GM12878 (cell line): ENCODE measurements around the gene KRT4. TPM values are rescaled to one million over a fixed set of nuclear protein-coding genes. Genes with fewer than 3 reads are reported as not detected.

ENCODE experiments used
- ATAC-seq: fragments of 200-7000 bp; cut with Tn5 transposase; 3 replicates; pipeline ENCODE4 v1.9.1; 2020; ENCODE audit warnings: mild to moderate bottlenecking, moderate library complexity
- BruUV-seq: library from RNA; stranded (reverse); fragments of 400-500 nt; replicated peaks from 2 replicates; lab custom pipeline; 2021; lab: Mats Ljungman, UMichigan
- CTCF ChIA-PET: fragments of 300-600 bp; sonication (Branson Sonifier 250); formaldehyde crosslinking; extraction: SDS; loops from one replicate; lab custom pipeline; 2021; ENCODE audit warnings: inconsistent platforms; lab: Yijun Ruan, JAX
- POLR2A ChIA-PET: fragments of 350-600 bp; formaldehyde crosslinking; extraction: SDS; loops from one replicate; lab custom pipeline; 2021; ENCODE audit warnings: inconsistent platforms; lab: Charles Lee
- RAD21 ChIA-PET: fragments of 300-600 bp; sonication (Branson Sonifier 250); formaldehyde crosslinking; loops from one replicate; lab custom pipeline; 2023; ENCODE audit warnings: antibody characterized with exemption; ENCODE audit not compliant: unreplicated experiment; lab: Charles Lee
- SMC1A ChIA-PET: fragments of 300-600 bp; sonication (Branson Sonifier 250); formaldehyde crosslinking; loops from one replicate; lab custom pipeline; 2023; ENCODE audit not compliant: unreplicated experiment, uncharacterized antibody; lab: Charles Lee
- DNase-seq: peaks from one replicate; pipeline ENCODE4 v3.0.0-alpha.2; 2011; ENCODE audit warnings: low read depth, low spot score
- FAIRE-seq: peaks from 3 replicates; lab custom pipeline; 2011; peaks lifted over from hg19 to GRCh38; lab: Jason Lieb, UNC
- H2AFZ ChIP-seq: 2 replicates; pipeline ENCODE4 v1.6.0; 2011; ENCODE audit warnings: low read depth, low read length, control low read depth; ENCODE audit not compliant: control insufficient read depth
- H3K27ac ChIP-seq: 2 replicates; pipeline ENCODE4 v1.5.1; 2011; ENCODE audit warnings: control low read depth; ENCODE audit not compliant: control insufficient read depth, insufficient read depth
- H3K27me3 ChIP-seq, 2 experiments: replicated peaks in 1 of 2; 2 replicates each; pipeline versions ENCODE4 v1.6.0 to v1.6.1; 2011; ENCODE audit warnings: low read length in 1 of 2; ENCODE audit not compliant: control insufficient read depth in 2 of 2, insufficient read depth in 2 of 2
- H3K36me3 ChIP-seq, 2 experiments: 2 replicates each; pipeline ENCODE4 v1.5.1; 2011; ENCODE audit warnings: low read length in 1 of 2; ENCODE audit not compliant: control insufficient read depth in 2 of 2, insufficient read depth in 2 of 2
- H3K4me1 ChIP-seq: 2 replicates; pipeline ENCODE4 v1.6.1; 2011; ENCODE audit warnings: mild to moderate bottlenecking, low read length, moderate library complexity, mixed read lengths; ENCODE audit not compliant: control insufficient read depth, insufficient read depth
- H3K4me2 ChIP-seq: 2 replicates; pipeline ENCODE4 v1.6.0; 2011; ENCODE audit warnings: control low read depth; ENCODE audit not compliant: control insufficient read depth, insufficient read depth
- H3K4me3 ChIP-seq: fragments of 200-600 bp; sonication (generic); 2 replicates; pipeline ENCODE4 v1.5.1; 2016
- H3K79me2 ChIP-seq: 2 replicates; pipeline ENCODE4 v1.6.0; 2011; ENCODE audit warnings: low read length; ENCODE audit not compliant: control insufficient read depth, insufficient read depth
- H3K9ac ChIP-seq: 2 replicates; pipeline ENCODE4 v1.8.0; 2011; ENCODE audit warnings: low read length, control low read depth, mixed read lengths; ENCODE audit not compliant: control insufficient read depth, insufficient read depth
- H3K9me3 ChIP-seq: replicated peaks from 3 replicates; pipeline ENCODE4 v1.5.1; 2011; ENCODE audit warnings: mild to moderate bottlenecking, low read length; ENCODE audit not compliant: control insufficient read depth, insufficient read depth
- H4K20me1 ChIP-seq: 2 replicates; pipeline ENCODE4 v1.6.0; 2011; ENCODE audit not compliant: control insufficient read depth, insufficient read depth
- GATAD2B ChIP-seq: fragments of 450-650 bp; conservative IDR thresholded peaks from 2 replicates; pipeline ENCODE4 v1.6.1; 2017; ENCODE audit warnings: low read depth, mild to moderate bottlenecking, moderate library complexity
- KLF5 ChIP-seq: fragments of 450-650 bp; IDR thresholded peaks from 2 replicates; pipeline ENCODE4 v1.6.1; 2014; ENCODE audit warnings: mild to moderate bottlenecking; ENCODE audit not compliant: partially characterized antibody
- MYB ChIP-seq: fragments of 150-350 bp; IDR thresholded peaks from 2 replicates; pipeline ENCODE4 v1.6.1; 2014; ENCODE audit warnings: mild to moderate bottlenecking, low read depth, low read length, borderline replicate concordance
- NFXL1 ChIP-seq: fragments of 450-650 bp; IDR thresholded peaks from 2 replicates; pipeline ENCODE4 v1.6.1; 2017; ENCODE audit warnings: antibody characterized with exemption, mild to moderate bottlenecking, borderline replicate concordance
- POU2F2 ChIP-seq: IDR thresholded peaks from 3 replicates; pipeline ENCODE4 v1.6.1; 2011; ENCODE audit warnings: low read depth, mild to moderate bottlenecking, low read length, borderline replicate concordance
- SMAD1 ChIP-seq: fragments of 450-650 bp; IDR thresholded peaks from 2 replicates; pipeline ENCODE4 v1.6.1; 2018; ENCODE audit warnings: mild to moderate bottlenecking, low read depth; ENCODE audit not compliant: partially characterized antibody
- ZNF274 ChIP-seq: IDR thresholded peaks from one replicate; pipeline ENCODE4 v1.8.0; 2011; ENCODE audit not compliant: insufficient read length, insufficient read depth
- ZZZ3 ChIP-seq: IDR thresholded peaks from 2 replicates; pipeline ENCODE4 v1.6.1; 2011; ENCODE audit warnings: low read depth; ENCODE audit not compliant: control insufficient read depth, insufficient read length
- WGBS: methylation state at CpG from one replicate; pipeline ENCODE4 v1.1.6; 2016; ENCODE audit warnings: low lambda C conversion rate; ENCODE audit not compliant: insufficient replicate concordance, insufficient coverage; ENCODE audit errors: missing lambda C conversion rate; 5-methylcytosine and 5-hydroxymethylcytosine counted together
- in situ Hi-C: fragments of 300-500 bp; cut with MboI; formaldehyde crosslinking; loops from 9 replicates; pipeline ENCODE4 v1.14.3; 2018; ENCODE audit warnings: mixed read lengths
- intact Hi-C: fragments of 100-400 bp; cut with micrococcal nuclease; formaldehyde crosslinking; loops from one replicate; pipeline ENCODE4 v1.14.2; 2022; ENCODE audit not compliant: unreplicated experiment
- polyA plus RNA-seq, 11 experiments: library from polyadenylated mRNA; depleted of rRNA in 4 of 11; unstranded in 6 of 11; stranded (reverse) in 5 of 11; fragments of >200 nt; fragmentation: Nextera tagmentation in 4 of 11; fragmentation: Illumina TruSeq in 1 of 11; extraction: Ambion mirVana in 4 of 11; extraction: Trizol in 1 of 11; gene quantifications; 1 replicate in 1 of 11; 2 replicates in 10 of 11; pipeline versions ENCODE4 v1.2.1 to v1.2.3, GENCODE V29; 2011 to 2016; ENCODE audit warnings: inconsistent platforms in 2 of 11, missing spikeins in 2 of 11, low read depth in 1 of 11
- total RNA-seq, 4 experiments: library from RNA; depleted of rRNA in 3 of 4; stranded (reverse); fragments of >200 nt in 3 of 4; fragmentation: Illumina TruSeq in 1 of 4; extraction: Trizol in 1 of 4; gene quantifications; 2 replicates each; pipeline versions ENCODE4 v1.2.1 to v1.2.3, GENCODE V29; 2013 to 2021
- TF ChIP-seq, protein P1 (sequence below), 3 experiments: IDR thresholded peaks in 2 of 3; conservative IDR thresholded peaks in 1 of 3; 2 replicates each; pipeline ENCODE4 v1.5.1; 2011; ENCODE audit warnings: low read depth in 3 of 3, low read length in 3 of 3, mild to moderate bottlenecking in 3 of 3, control low read depth in 2 of 3, moderate library complexity in 2 of 3, inconsistent platforms in 1 of 3, mixed read lengths in 1 of 3; ENCODE audit not compliant: control insufficient read depth in 2 of 3, insufficient read depth in 1 of 3; ENCODE audit errors: extremely low read depth in 1 of 3
- TF ChIP-seq, protein P2 (sequence below): fragments of 450-650 bp; IDR thresholded peaks from 2 replicates; pipeline ENCODE4 v1.6.1; 2017; ENCODE audit warnings: low read depth, mild to moderate bottlenecking, moderate library complexity

KRT4 gene
- total and polyA plus RNA-seq, 10 of the 15 experiments (the other 5 are each of a cell fraction or from before 2014, with no cell fraction given): not detected

DNA sequence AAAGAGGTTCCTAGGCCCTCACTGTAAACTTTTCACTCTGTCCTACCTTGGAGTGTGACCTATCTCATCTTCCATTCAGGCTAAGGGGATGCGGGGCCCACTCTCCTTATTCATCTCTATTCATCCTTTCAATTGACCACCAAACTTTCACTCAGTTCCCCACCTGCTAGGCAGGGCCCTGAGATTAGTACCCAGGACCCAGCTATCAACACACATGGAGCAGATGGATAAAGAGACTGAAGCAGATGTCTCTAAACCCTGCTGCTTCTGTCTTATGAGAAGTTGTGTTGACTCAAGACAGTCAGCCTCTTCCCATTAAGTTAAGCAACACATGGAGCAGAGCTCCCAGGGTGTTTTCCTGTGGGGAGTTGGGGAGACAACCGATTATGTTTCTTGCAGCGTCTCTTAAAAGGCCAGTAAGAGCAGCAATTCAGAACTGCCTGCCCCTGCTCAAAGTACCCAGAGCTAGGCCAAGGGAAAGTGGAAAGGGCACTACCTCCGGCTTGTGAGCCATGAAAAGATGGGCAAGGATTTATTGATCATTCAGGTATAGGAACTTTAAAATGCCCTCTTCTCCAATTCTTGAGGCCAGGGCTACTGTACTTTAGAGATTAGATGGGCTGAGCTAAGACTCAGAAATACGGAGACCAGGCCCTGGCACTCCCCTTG is 47.4 kb downstream of the KRT4 start:
- Histone ChIP-seq H4K20me1 (no peaks in the 10 kb centered on the region), H3K4me1 (no peaks in the 10 kb centered on the region), H3K79me2 (no peaks in the 10 kb centered on the region)
- ChIA-PET CTCF (no interaction called here), SMC1A (no interaction called here)
- in situ Hi-C loops: no loop called here
- no peak for ATAC-seq
- WGBS: 12% methylated on average over 5 of the region's 5 CpGs
- TF ChIP-seq, protein P1, sequence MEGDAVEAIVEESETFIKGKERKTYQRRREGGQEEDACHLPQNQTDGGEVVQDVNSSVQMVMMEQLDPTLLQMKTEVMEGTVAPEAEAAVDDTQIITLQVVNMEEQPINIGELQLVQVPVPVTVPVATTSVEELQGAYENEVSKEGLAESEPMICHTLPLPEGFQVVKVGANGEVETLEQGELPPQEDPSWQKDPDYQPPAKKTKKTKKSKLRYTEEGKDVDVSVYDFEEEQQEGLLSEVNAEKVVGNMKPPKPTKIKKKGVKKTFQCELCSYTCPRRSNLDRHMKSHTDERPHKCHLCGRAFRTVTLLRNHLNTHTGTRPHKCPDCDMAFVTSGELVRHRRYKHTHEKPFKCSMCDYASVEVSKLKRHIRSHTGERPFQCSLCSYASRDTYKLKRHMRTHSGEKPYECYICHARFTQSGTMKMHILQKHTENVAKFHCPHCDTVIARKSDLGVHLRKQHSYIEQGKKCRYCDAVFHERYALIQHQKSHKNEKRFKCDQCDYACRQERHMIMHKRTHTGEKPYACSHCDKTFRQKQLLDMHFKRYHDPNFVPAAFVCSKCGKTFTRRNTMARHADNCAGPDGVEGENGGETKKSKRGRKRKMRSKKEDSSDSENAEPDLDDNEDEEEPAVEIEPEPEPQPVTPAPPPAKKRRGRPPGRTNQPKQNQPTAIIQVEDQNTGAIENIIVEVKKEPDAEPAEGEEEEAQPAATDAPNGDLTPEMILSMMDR (IDR thresholded peaks at IDR 0.05 in 2 of 3, conservative IDR thresholded peaks at IDR 0.05 in 1 of 3; ENCODE audit: control insufficient read depth in 2 of 3, extremely low read depth in 1 of 3, insufficient read depth in 1 of 3, low read depth in 3 of 3, low read length in 3 of 3): no peak
- TF ChIP-seq GATAD2B: no peak
- no peak for TF ChIP-seq ZZZ3
- TF ChIP-seq, all 136 proteins: peak for 0
- Histone ChIP-seq H3K9me3 (no peaks in the 10 kb centered on the region; the same call in 2 of the 3 replicates), H3K36me3 (no peaks in the 10 kb centered on the region), H3K4me2 (no peak overlapping the region), H3K4me3 (no peak overlapping the region), H2AFZ (no peak overlapping the region), H3K27ac (no peak overlapping the region), H3K9ac (no peak overlapping the region), H3K27me3 (peaks cover 0 to 3% of the 10 kb centered on the region in 2 experiments; a peak in 1 of 4 replicates)
- intact Hi-C loops: no loop called here
- no peak for FAIRE-seq
- BruUV-seq: no TSS peak
- ChIA-PET RAD21 (no interaction called here), POLR2A (no interaction called here)
- DNase-seq: no peak

DNA sequence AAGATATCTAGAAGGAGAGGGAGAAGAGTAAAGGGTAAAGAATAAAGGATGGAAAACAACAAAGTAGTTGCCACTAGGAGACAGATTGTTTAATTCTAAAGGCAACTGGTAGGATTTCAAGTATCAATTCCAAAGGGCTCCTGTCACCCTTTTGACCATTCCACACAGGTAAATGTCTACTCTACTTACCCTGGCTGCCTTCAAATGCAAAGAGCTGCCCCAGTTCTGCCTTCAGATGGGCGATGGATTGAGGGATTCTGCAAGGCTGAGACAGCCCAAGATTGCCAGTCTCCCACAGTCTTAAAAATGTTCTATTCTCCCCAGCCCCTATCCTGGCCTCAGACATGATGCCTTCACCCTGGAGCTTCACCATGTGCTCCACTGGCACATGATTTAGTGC is 48.2 kb downstream of the KRT4 start:
- ChIA-PET POLR2A (no interaction called here), SMC1A (no interaction called here), CTCF (no interaction called here), RAD21 (no interaction called here)
- no peak overlapping the region for H3K9ac ChIP-seq
- no peaks in the 10 kb centered on the region for H3K79me2 ChIP-seq
- ATAC-seq (no peak), DNase-seq (no peak), FAIRE-seq (no peak)
- H3K4me3 ChIP-seq: no peak overlapping the region
- H3K4me1 ChIP-seq: no peaks in the 10 kb centered on the region
- in situ Hi-C loops (no loop called here), intact Hi-C loops (no loop called here)
- 0% methylated on average over 1 of the region's 1 CpG for WGBS
- no peaks in the 10 kb centered on the region for H4K20me1 ChIP-seq
- no peaks in the 10 kb centered on the region; the same call in 2 of the 3 replicates for H3K9me3 ChIP-seq
- no peaks in the 10 kb centered on the region for H3K36me3 ChIP-seq
- 0 out of 4 replicates have a peak, but pooled peaks cover 0 to 3% of the 10 kb centered on the region in 2 experiments for H3K27me3 ChIP-seq
- no peak overlapping the region for H3K4me2 ChIP-seq
- H3K27ac ChIP-seq: no peak overlapping the region
- no peak overlapping the region for H2AFZ ChIP-seq
- no TSS peak for BruUV-seq
- TF ChIP-seq, protein P1 (IDR thresholded peaks at IDR 0.05 in 2 of 3, conservative IDR thresholded peaks at IDR 0.05 in 1 of 3; ENCODE audit: control insufficient read depth in 2 of 3, extremely low read depth in 1 of 3, insufficient read depth in 1 of 3, low read depth in 3 of 3, low read length in 3 of 3): no peak
- TF ChIP-seq ZNF274 (no peak), MYB (no peak), KLF5 (no peak), POU2F2 (no peak), NFXL1 (no peak), SMAD1 (no peak)
- TF ChIP-seq, protein P2, sequence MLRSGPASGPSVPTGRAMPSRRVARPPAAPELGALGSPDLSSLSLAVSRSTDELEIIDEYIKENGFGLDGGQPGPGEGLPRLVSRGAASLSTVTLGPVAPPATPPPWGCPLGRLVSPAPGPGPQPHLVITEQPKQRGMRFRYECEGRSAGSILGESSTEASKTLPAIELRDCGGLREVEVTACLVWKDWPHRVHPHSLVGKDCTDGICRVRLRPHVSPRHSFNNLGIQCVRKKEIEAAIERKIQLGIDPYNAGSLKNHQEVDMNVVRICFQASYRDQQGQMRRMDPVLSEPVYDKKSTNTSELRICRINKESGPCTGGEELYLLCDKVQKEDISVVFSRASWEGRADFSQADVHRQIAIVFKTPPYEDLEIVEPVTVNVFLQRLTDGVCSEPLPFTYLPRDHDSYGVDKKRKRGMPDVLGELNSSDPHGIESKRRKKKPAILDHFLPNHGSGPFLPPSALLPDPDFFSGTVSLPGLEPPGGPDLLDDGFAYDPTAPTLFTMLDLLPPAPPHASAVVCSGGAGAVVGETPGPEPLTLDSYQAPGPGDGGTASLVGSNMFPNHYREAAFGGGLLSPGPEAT: no peak
